Stimulated activated naive CD8-positive, alpha-beta T cell treated with anti-CD3 and anti-CD28 coated beads, Interleukin-15, Interleukin-2, amounts not matched to agents 100 U/mL and 50 U/mL, for 24 hours (primary cell): ENCODE measurements around the gene NTSR2.
A peak's percentile ranks its signal among the peaks of the same experiment; 100 is the strongest.

Experiments
- ATAC-seq: fragments of 150-1000 bp; cut with Tn5 transposase; one replicate; pipeline ENCODE4 v1.10.0; 2021
- DNase-seq: peaks from one replicate; pipeline ENCODE4 v3.0.0; 2021

Gene NTSR2

GRCh38 chr2:11699686-11700670, 30.0 kb upstream of the NTSR2 start:
- ATAC-seq (no peak), DNase-seq (no peak)

DNA sequence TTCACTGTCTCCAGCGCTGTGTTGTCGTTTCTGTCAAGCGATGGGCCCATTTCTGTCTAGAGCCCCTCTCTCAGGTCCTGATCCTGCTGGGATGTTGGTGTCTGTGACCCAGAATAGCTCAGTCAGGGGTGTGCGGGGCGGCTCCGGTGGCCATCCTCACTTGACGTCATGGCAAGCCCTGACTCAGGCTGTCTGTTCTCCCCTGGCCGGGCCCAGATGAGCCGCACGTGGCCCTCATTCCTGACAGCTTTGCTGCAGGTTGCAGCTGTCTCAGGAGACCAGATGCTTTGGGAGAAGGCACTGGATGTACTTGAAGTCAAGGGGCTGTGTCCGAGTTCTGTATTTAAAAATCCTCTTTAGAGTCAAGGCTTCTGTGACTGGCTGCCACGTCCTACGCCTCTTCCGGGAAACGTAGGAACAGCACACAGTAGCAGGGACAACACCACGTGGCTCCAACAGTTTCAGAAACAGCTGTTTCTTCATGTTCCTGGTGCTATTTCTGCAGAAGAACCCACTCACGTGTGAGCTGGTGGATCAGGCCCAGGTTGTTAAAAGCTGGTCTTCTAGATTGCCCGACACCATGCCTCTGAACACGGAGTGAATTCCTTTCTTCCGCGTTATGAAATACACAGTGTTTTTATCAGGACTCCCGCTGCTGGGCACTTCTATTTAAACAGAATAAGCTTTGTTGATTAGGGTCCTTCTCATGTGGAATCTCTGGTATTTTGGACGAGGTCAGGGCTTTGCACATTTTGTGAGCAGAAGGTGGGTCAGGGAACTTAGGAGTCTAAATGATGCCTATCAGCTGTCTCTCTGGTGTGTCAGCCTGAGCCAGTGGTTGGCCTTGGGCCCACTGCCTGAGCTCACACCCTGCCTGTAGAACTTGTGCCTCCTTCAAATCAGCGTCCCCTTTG, 28.3 kb upstream of the NTSR2 start:
- ATAC-seq (no peak), DNase-seq (no peak)

- peak; percentile 4 for ATAC-seq
- DNase-seq = no peak
These were observed 27.3 kb upstream of the NTSR2 start for GRCh38 chr2:11697103-11697871.

- ATAC-seq = peak; percentile 5
- no peak for DNase-seq
These were observed 26.7 kb upstream of the NTSR2 start for GRCh38 chr2:11696736-11697102.

GRCh38 chr2:11695576-11695975, 25.6 kb upstream of the NTSR2 start:
- DNase-seq (no peak), ATAC-seq (no peak)

GRCh38 chr2:11692966-11693521, 23.0 kb upstream of the NTSR2 start:
- ATAC-seq = peak; percentile 57
- peak; percentile 72 for DNase-seq

GRCh38 chr2:11691076-11691660, 21.2 kb upstream of the NTSR2 start:
- ATAC-seq (no peak), DNase-seq (no peak)

GRCh38 chr2:11688222-11689069, 18.5 kb upstream of the NTSR2 start:
- DNase-seq = peak; percentile 92
- ATAC-seq = peak; percentile 96

DNA sequence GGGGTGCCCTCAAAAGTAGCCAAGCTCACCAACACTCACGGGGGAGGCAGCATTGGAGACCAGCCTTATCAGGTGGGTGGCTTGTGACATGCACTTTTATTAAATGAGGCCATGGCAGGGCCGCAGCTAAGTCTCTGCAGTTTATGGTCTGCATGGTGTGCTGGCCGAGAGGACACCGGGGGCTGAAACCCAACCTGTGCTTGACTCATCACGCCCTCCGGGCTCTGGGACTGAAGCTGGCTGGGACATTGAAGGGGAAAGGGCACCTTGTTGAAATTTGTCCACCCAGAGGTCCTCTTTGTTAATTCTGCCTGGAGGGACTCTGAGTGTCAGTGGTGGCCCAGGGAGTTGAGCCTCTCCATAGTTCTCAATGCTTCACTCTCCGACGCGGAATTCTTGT, 17.7 kb upstream of the NTSR2 start:
- ATAC-seq (no peak), DNase-seq (no peak)

DNA sequence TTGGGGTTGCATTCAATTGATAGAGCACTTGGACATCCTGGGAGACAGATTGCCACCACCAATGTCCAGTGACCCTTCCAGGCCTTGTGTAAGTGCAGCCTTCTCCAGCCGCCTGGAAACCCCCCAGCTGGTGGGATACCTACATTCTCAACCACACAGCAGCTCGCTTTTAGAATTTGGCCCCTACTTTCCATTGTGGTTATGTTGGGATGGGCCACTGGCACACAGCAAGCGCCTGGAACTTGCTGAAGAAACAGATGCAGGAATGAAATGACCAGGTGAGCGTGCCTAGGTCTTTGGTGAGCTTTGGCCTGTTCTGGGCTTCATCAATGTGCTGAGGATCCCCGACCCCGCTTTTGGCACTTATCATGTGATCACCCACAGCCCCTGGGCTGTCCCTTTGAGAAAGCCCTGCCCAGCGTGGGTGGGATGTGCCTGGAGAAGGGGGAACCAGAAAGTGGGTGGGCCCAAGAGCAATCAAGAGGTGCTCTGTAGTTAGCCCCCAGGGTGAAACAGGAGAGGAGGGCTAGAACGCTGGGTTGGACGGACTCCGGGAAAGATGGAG, 16.0 kb upstream of the NTSR2 start:
- no peak for DNase-seq
- ATAC-seq = no peak

GRCh38 chr2:11684894-11685460, 15.0 kb upstream of the NTSR2 start:
- DNase-seq (no peak), ATAC-seq (no peak)

- ATAC-seq (no peak), DNase-seq (no peak)
These were observed 14.0 kb upstream of the NTSR2 start for GRCh38 chr2:11683966-11684365.

DNA sequence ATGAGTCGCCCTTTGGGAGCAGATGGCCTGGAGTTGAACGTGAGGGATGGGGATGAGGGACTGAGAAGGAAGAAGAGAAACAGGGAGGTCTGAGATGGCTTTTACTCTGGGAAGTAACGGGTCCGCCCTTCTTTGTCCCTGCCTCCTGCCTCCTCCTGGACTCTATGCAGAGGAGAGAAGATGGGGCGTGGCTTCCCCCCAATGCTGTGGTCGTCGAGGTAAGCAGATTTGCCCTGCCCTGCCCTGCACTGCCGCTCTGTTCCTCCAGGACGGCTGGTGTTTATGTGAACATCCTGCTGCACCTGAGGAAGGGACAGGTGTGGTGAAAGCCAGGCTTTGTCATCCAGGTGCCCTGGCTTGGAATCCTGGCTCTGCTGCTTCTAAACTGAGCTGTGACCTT, 13.5 kb upstream of the NTSR2 start:
- DNase-seq (no peak), ATAC-seq (no peak)

- no peak for ATAC-seq
- DNase-seq = no peak
These were observed 12.6 kb upstream of the NTSR2 start for GRCh38 chr2:11682590-11682915.

DNA sequence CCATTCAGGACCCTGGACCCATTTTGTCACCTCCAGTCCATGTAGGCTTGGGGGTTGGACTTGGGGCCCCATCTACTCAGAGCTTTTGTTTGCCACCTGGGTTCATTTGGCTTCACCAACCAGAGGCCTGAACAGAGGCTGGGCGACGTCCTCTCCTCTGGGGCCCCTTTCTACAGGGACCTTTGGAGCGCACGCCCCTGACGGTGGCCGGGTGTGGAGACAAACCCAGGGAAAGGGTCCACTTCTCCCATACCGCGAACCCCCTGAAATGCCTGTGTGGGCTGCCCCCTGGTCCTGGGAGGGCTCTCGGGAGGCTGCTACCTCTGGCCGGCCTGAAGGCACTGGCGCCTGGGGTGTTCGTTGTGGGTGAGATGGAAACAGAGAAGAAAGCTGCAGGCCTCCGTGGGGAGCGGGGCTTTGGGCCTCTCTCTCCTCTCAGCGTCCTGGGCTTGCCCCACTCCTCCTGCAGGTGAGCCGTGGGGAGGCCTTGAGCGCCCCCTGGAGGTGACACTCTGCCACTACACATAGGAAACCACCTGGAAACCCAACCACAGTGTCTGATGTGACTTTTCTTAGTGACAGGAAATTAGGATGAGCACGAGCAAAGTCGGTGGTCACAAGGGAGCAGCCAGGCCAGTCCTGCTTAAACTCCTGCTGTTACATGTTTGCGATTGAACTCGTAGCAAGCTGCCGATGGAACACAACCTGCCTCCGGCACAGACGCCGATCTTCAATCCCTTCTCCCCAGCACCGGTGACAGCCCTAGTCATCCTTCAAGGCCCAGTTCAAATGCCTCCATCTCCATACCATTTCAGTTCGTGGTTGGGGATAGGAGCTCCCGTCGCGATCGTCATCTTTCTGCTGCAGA, 12.0 kb upstream of the NTSR2 start:
- peak; percentile 68 for DNase-seq
- ATAC-seq = peak; percentile 44

- no peak for DNase-seq
- ATAC-seq = no peak
These were observed 11.1 kb upstream of the NTSR2 start for GRCh38 chr2:11680901-11681721.

DNA sequence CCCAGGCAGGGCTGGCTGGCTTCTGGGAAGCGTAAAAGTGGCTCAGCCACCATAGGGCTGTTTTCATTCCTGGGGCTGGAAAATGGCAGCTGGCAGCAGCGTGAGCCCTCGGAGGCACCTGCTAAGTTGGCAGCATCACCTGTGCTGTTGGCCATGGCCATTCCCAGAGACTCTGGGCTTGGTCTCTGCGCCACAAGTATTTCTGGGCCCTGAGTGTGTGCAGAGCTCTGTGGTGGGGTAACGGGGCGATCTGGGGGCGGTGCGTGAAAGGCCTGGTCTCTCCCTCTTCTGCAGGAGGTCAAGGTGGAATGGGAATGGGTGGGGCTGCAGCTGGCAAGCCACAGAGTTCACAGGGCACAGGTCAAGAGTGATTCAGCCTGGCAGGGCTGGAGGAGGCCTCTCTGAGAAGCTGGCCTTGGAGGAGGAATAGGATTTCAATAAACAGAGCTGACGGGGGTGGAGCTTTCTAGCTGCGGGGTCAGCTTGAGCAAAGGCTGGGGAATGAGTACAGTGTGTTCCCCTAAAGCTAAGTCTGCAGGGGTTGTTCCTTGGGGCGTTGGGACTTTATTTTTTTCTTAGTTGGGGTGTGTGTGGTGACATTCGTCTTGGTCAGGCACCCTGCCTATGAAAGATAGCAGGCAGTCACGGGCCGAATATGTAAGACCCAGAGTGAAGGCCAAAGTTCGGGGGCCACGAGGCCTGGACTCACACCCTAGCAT, 10.3 kb upstream of the NTSR2 start:
- ATAC-seq = no peak
- DNase-seq = no peak
